Ecto neural progenitor cell (in vitro differentiated cells): ENCODE results near the gene UCK2.
A peak's percentile ranks its signal among the peaks of the same experiment; 100 is the strongest.

Source experiments
- DNase-seq: peaks from one replicate; pipeline ENCODE4 v3.0.0-alpha.2; 2018; ENCODE audit warnings: low spot score

Gene UCK2

DNA sequence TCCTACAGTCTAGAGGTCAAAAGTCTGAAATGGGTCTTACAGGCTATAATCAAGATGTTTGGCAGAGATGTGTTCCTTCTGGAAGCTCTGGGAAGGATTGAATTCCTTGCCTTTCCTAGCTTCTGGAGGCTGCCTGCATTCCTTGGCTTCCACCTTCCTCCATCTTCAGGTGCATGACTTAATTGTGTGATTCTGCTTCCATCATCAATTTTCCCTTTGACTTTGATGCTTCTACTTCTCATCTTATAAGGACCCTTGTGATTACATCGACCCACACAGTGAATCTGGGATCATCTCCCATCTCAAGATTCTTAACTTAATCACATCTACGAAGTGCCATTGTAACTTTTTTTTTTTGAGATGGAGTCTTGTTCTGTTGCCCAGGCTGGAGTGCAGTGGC lies 111.4 kb downstream of the UCK2 start:
- no peak for DNase-seq

DNA sequence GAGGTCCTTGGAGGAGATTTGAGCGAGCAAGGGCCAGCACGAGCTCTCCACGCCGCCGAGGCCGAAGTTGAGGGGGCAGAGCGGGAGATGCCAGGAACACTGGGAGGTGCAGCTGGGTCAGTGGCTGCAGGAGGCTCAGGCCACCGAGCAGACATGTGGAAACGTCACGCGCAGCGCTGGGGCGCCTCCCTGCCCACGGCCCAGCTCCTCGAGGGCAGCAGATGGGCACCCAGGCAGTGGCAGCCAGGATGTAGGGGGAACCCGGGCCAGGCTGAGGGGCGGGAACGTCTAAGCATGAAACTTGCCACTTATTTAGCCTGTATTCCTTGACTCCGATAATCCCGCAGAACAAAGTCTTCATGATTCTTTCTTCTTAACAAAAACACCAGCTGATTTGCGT lies 114.1 kb downstream of the UCK2 start:
- DNase-seq = no peak

DNA sequence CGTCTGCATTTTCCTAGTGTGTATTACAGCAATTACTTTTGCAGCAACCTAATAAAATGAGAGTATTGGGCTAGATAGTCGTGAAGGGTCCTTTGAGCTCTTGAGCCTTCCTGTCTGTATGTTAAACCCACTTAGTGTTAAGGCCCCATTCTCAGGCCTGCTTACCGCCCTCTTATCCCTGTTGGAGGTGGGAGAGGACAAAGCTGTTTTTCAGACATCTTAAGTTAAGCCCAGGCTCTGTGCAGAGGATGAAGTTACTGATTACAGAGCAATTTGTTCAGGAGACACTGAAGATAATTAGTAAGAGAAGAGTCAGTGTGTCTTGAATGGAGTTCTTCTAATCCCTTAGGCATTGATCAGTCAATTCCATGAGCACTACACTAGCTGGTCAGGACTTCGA lies 114.6 kb downstream of the UCK2 start:
- DNase-seq = no peak

DNA sequence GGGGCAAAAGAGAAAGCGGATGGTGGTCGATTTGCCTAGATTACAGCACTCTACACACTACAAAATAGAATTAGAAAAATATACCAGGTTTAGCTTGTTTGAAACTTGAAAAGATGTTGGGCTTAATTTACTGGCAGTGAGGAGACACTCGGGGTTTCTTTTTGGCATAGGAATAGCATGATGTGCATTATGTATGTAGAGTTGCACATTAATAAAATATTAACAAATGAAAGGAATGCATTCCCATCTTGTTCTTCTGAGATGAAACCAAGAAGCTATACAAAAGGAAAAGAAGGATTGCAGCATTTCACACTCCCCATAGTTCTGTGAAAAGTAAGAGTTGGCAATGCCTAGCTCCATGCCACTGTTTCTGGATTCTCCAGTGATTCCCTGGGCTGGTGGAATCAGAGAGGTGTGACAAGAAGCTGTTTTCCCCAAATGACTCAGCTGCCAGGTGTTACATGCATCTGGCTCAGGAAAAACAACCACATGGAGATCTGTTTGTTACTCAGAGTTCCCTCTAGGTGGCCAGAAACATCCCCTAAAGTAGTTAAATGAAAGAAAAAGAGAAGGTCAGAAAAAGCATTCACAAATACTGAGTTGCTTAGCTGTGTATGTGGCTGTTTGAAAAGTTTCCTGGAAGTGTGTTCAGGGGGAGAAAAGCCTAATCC lies 115.6 kb downstream of the UCK2 start:
- DNase-seq = no peak

DNA sequence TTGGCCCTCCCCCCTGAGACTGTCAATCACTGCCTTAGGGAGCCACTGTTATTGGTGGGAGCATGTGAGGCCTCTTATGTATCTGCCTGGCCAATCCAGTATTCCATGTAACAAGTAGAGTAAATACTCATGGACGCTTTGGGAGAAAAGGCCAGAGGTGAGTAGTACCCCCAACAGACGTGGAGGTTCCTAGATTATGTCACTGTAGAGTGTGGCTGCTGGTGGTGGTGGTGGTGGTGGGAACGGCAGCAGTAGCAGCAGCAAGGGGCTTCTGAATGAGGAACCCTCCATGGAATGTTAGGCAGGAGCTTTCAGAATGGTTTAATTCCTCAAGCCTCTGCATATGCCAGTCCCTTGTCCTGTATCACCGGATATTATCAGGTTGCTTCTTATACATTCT lies 118.5 kb downstream of the UCK2 start:
- no peak for DNase-seq

GRCh38 chr1:165947797-165948455 lies 120.5 kb downstream of the UCK2 start:
- DNase-seq = no peak

- peak; percentile 69 for DNase-seq
Measured at GRCh38 chr1:165949335-165950130, 122.1 kb downstream of the UCK2 start.

DNA sequence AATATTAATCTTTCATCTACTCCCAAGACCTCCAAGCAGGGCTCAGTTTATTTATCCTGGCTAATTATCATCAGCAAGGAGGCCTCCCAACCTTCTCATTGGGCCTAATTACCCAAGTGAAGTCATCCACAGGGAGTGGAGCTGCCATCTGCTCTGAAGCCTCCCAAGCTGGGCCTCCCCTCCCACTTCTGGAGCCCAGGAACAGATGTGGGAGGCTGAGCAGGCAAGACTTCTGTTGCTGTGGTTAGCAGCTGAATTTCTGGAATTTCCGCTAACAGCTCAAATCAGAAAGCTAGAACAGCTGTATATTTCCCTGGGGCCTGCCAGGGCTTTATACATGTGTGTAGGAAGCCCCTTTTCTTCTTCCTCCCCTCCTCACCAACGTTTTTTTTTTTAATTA lies 127.5 kb downstream of the UCK2 start:
- DNase-seq = no peak

GRCh38 chr1:165958306-165958705 lies 130.9 kb downstream of the UCK2 start:
- DNase-seq = no peak

DNA sequence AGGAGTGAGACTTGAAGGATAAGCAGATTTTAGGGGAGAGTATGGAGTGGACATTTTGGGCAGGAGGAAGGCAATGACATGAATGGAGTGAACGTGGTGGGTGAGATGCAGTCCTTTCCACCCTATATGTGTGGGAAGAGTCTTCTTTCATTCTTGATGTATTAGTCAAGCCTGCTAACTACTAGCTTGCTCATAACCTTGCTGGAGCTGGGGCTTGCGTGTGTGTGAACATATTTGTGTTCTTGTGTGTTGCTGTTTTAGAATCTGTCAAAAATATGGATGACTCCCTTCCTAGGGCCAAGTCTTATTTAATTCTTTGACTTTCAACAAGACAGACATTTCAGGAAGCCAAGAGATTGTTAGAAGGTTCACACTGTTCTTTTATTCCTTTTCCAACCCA lies 132.7 kb downstream of the UCK2 start:
- DNase-seq = no peak

- DNase-seq = no peak
Measured at GRCh38 chr1:165960881-165961280, 133.5 kb downstream of the UCK2 start.
